ENCODE results near the gene OLFML2A.

DNA sequence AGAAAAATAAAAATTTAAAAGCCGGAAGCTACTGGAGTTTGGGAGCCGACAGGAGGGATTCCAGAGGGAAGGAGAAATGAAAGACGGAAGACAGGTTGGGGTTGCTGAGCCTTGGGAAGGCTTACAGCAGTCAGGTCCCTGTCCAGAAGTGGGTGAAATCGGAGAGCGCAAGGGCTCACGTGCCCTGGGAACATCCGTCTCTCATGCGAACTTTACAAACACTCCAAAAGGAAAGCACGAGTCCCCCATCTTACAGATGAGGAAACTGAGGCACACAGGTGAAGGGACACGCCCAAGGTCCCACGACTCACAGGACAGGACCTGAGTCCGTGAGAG, 347 bp upstream of the OLFML2A start:
- TF ChIP-seq FOXM1 (IDR thresholded peaks at IDR 0.05; ENCODE audit: borderline replicate concordance) (no peak), FOXK2 (IDR thresholded peaks at IDR 0.05) (no peak), L3MBTL2 (conservative IDR thresholded peaks at IDR 0.05) (no peak)

Data from HEK293T (cell line).